Spinal cord (tissue), 10 donors: Measurements from ENCODE around the gene FBXO11. TPM values are rescaled to one million over a fixed set of nuclear protein-coding genes. Genes with fewer than 3 reads are reported as not detected.
"Not testable (repeated sequence)": the region's sequence is repeated elsewhere in the genome, so short reads cannot be mapped to it uniquely, and the experiment has no call there.

ENCODE experiments used
- DNase-seq, 6 donors: peaks; one replicate each; pipeline versions ENCODE4 v3.0.0 to v3.0.0-alpha.2; 2013 to 2015; ENCODE audit warnings: low spot score in 6 of 6, low read depth in 4 of 6
- H3K27ac ChIP-seq: one replicate; pipeline ENCODE4 v1.5.1; 2013; ENCODE audit warnings: low read depth, low read length, control low read depth
- H3K27me3 ChIP-seq: one replicate; pipeline ENCODE4 v1.6.1; 2013; ENCODE audit warnings: low read length; ENCODE audit not compliant: control insufficient read depth, insufficient read depth
- H3K36me3 ChIP-seq: one replicate; pipeline ENCODE4 v1.6.1; 2013; ENCODE audit warnings: low read length; ENCODE audit not compliant: control insufficient read depth, insufficient read depth
- H3K4me1 ChIP-seq: one replicate; pipeline ENCODE4 v1.6.1; 2013; ENCODE audit warnings: low read length; ENCODE audit not compliant: control insufficient read depth, insufficient read depth
- H3K4me3 ChIP-seq: one replicate; pipeline ENCODE4 v1.5.1; 2013; ENCODE audit warnings: low read depth, low read length, control low read depth
- H3K9me3 ChIP-seq: one replicate; pipeline ENCODE4 v1.6.1; 2013; ENCODE audit warnings: low read length; ENCODE audit not compliant: control insufficient read depth, insufficient read depth
- WGBS: methylation state at CpG from one replicate; pipeline ENCODE4 v1.1.5; 2013; ENCODE audit warnings: missing lambda C conversion rate; ENCODE audit not compliant: insufficient coverage; 5-methylcytosine and 5-hydroxymethylcytosine counted together
- polyA plus RNA-seq, 2 donors: library from polyadenylated mRNA; unstranded; fragments of 120-200 nt; gene quantifications; one replicate each; pipeline ENCODE4 v1.2.1, GENCODE V29; 2013; ENCODE audit not compliant: insufficient read length in 2 of 2
- total RNA-seq, 2 donors: library from RNA; depleted of rRNA in 1 of 2; stranded (reverse); fragments of 120-200 nt in 1 of 2; fragments of >200 nt in 1 of 2; gene quantifications; one replicate each; pipeline versions ENCODE4 v1.2.3 to v1.2.4, GENCODE V29; 2013 to 2014
- donor health status: healthy.

Gene FBXO11
- total and polyA plus RNA-seq, 4 donors, result 59.6 to 170 (median 94.6) TPM

DNA sequence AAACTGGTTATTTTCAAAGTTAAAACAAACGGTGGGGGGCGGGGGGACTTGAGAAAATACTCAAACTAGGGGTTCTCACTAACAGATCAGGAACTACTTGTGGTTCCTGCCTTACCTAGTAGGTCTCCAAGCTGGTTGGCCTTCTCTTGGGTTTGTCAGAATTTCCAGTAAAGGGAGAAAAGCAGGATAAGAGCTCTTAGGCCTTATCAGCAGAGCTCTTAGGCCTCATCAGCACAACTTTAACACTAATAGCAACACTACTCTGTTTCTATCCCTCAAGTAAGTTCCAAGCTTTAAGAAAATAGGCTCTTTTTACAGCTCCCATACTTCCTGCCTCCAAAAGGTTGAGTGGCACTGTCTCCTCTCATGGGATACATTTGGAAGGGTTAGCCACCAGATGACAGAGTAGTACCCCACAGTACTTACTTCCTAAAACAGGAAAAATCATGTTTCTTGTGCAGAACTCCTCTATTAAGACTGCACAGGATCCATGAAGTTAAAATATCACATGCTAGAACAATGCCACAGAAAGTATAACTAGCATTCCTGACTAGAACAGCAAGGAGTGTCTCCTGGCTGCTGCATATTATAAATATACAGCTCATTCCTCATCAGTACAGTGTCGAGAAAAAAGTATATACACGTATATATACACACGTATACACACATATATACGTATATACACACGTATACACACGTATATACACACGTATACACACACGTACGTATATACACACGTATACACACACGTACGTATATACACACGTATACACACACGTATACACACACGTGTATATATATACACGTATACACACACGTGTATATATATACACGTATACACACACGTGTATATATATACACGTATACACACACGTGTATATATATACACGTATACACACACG, 6.1 kb downstream of the FBXO11 start:
- WGBS, result 100% methylated on average over 1 of the region's 25 CpGs

GRCh38 chr2:47897883-47898731, 8.2 kb downstream of the FBXO11 start:
- DNase-seq, result no peak
- no CpG with 5 or more reads among the region's 4 CpGs for WGBS
- Histone ChIP-seq H3K4me3 (no peak overlapping the region), H3K4me1 (peaks cover 2% of the 10 kb centered on the region), H3K27ac (no peak overlapping the region), H3K27me3 (no peaks in the 10 kb centered on the region), H3K9me3 (no peaks in the 10 kb centered on the region), H3K36me3 (no peaks in the 10 kb centered on the region)

More for the DNA sequence above, 6.1 kb downstream of the FBXO11 start:
- DNase-seq, result no peak
- Histone ChIP-seq H3K36me3 (no peaks in the 10 kb centered on the region), H3K4me1 (peaks cover 2% of the 10 kb centered on the region), H3K4me3 (no peak overlapping the region), H3K27ac (no peak overlapping the region), H3K27me3 (no peaks in the 10 kb centered on the region), H3K9me3 (no peaks in the 10 kb centered on the region)

- H3K9me3 ChIP-seq, H3K4me1 ChIP-seq, H3K27me3 ChIP-seq, H3K36me3 ChIP-seq, H3K27ac ChIP-seq, DNase-seq, H3K4me3 ChIP-seq: not testable (repeated sequence)
- WGBS, result 97% methylated on average over 5 of the region's 5 CpGs
Observed at GRCh38 chr2:47897191-47897882, 9.0 kb downstream of the FBXO11 start.

DNA sequence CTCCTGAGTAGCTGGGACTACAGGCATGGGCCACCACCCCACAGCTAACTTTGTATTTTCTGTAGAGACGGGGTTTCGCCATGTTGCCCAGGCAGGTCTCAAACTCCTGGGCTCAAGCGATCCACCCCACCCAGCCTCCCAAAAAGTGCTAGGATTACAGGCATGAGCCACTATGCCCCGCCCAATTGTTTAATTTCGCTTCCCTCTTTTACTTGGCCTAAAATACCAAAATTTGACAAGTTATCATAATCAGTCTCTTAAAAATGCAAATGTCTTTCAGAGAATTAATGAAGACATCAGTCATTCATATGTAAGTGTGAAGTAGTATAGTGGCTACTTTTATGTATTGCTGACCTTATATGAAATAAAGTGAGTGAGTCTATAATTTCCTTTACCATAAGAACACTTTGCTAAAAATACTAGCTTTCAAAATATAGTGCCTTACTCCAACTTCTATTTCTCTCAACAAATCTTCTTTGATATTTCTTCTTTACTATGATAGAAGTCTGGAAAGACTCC, 9.8 kb downstream of the FBXO11 start:
- Histone ChIP-seq H3K9me3 (no peaks in the 10 kb centered on the region), H3K27me3 (no peaks in the 10 kb centered on the region), H3K27ac (no peak overlapping the region), H3K36me3 (no peaks in the 10 kb centered on the region), H3K4me3 (no peak overlapping the region), H3K4me1 (no peaks in the 10 kb centered on the region)
- DNase-seq, result no peak
- WGBS, result 92% methylated on average over 2 of the region's 5 CpGs

GRCh38 chr2:47893771-47894170, 12.5 kb downstream of the FBXO11 start:
- H3K4me1 ChIP-seq, result no peaks in the 10 kb centered on the region
- H3K4me3 ChIP-seq, result no peak overlapping the region
- DNase-seq, result no peak
- WGBS, result no CpG with 5 or more reads among the region's 1 CpG
- no peaks in the 10 kb centered on the region for H3K27me3 ChIP-seq
- H3K36me3 ChIP-seq, result no peaks in the 10 kb centered on the region
- no peak overlapping the region for H3K27ac ChIP-seq
- peaks cover 1% of the 10 kb centered on the region for H3K9me3 ChIP-seq

DNA sequence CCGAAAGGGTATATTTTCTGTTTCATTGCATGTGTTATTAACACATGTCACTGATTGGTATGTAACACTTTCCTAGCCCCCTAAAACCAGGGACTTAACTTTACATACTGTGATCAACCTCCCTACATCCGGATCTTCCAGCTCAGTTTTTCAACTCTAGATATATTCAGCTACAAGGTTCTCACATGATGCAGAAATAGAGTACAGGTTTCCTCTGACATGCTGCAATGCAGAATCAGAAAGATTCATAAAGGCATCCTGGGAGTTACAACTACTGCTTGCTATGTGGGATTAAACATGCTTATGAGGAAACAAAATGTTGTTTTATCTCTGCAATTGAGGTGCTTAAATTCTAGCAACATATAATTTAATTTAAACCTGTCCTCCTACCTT, 14.0 kb downstream of the FBXO11 start:
- DNase-seq, result no peak
- WGBS, result no CpG with 5 or more reads among the region's 2 CpGs

GRCh38 chr2:47891369-47892337, 14.6 kb downstream of the FBXO11 start:
- peaks cover 8% of the 10 kb centered on the region for H3K36me3 ChIP-seq
- peaks cover 1% of the 10 kb centered on the region for H3K9me3 ChIP-seq
- H3K4me3 ChIP-seq, result no peak overlapping the region
- H3K27me3 ChIP-seq, result no peaks in the 10 kb centered on the region
- no peak for DNase-seq
- H3K27ac ChIP-seq, result peak overlapping the region; percentile 8
- no CpG with 5 or more reads among the region's 2 CpGs for WGBS
- H3K4me1 ChIP-seq, result no peaks in the 10 kb centered on the region

More for the DNA sequence above, 14.0 kb downstream of the FBXO11 start:
- Histone ChIP-seq H3K27ac (no peak overlapping the region), H3K4me1 (no peaks in the 10 kb centered on the region), H3K27me3 (no peaks in the 10 kb centered on the region), H3K36me3 (peaks cover 4% of the 10 kb centered on the region), H3K9me3 (peaks cover 1% of the 10 kb centered on the region), H3K4me3 (no peak overlapping the region)

DNA sequence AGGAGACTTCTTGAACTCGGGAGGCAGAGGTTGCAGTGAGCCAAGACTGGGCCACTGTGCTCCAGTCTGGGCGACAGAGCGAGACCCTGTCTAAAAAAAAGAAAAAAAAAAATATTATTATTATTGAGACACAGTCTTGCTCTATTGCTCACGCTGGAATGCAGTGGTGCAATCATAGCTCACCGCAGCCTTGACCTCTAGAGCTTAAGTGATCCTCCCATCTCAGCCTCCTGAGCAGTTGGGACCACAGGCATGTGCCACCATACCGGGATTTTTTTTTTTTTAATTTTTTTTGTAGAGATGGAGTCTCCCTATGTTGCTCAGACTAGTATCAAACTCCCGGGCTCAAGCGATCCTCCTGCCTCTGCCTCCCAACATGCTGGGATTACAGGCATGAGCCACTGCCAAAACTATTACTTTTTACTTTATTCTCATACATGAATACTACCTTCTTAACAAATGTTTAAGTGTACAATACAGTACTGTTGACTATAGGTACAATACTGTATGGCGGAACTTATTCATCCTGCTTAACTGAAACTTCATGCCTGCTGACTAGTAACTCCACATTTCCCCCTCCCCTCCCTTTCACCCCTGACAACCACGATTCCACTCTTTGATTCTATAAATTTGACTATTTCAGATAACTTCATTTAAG, 15.5 kb downstream of the FBXO11 start:
- no peak for DNase-seq
- no CpG with 5 or more reads among the region's 10 CpGs for WGBS
- H3K4me1 ChIP-seq, result no peaks in the 10 kb centered on the region

More for the DNA sequence above, 15.5 kb downstream of the FBXO11 start:
- H3K4me3 ChIP-seq, result no peak overlapping the region
- peaks cover 1% of the 10 kb centered on the region for H3K9me3 ChIP-seq
- no peaks in the 10 kb centered on the region for H3K27me3 ChIP-seq
- peaks cover 8% of the 10 kb centered on the region for H3K36me3 ChIP-seq
- peak overlapping the region; percentile 8 for H3K27ac ChIP-seq
